Suppressor macrophage (primary cell): ENCODE measurements around the gene PHYKPL.
"Not testable (repeated sequence)": the region's sequence is repeated elsewhere in the genome, so short reads cannot be mapped to it uniquely, and the experiment has no call there.

Experiments used
- DNase-seq, 4 experiments: peaks; one replicate each; pipeline ENCODE4 v3.0.0-alpha.2; 2020 to 2022

The PHYKPL gene

GRCh38 chr5:178239626-178240301 lies 7.2 kb upstream of the PHYKPL start:
- peak in 1 of 4 experiments; percentile 38 for DNase-seq

- DNase-seq: no peak
These were observed 6.3 kb upstream of the PHYKPL start for GRCh38 chr5:178238711-178239592.

- no peak for DNase-seq
These were observed 5.7 kb upstream of the PHYKPL start for GRCh38 chr5:178238313-178238635.

- DNase-seq: peak in 3 of 4 experiments; percentile 48 to 66 (median 55)
These were observed 5.1 kb upstream of the PHYKPL start for GRCh38 chr5:178237431-178238312.

- DNase-seq: peak; percentile 85 to 93 (median 88)
These were observed 4.1 kb upstream of the PHYKPL start for GRCh38 chr5:178236679-178237078.

- DNase-seq: no peak
These were observed 3.5 kb upstream of the PHYKPL start for GRCh38 chr5:178236126-178236525.

GRCh38 chr5:178235588-178235974 lies 3.0 kb upstream of the PHYKPL start:
- DNase-seq: peak; percentile 33 to 52 (median 44)

GRCh38 chr5:178234750-178235587 lies 2.4 kb upstream of the PHYKPL start:
- DNase-seq: peak; percentile 75 to 88 (median 82)

- peak in 1 of 4 experiments; percentile 11 for DNase-seq
These were observed 1.6 kb upstream of the PHYKPL start for GRCh38 chr5:178234121-178234749.

- peak in 1 of 4 experiments; percentile 9 for DNase-seq
These were observed 373 bp upstream of the PHYKPL start for GRCh38 chr5:178232920-178233429.

GRCh38 chr5:178231539-178232123 lies 971 bp downstream of the PHYKPL start:
- no peak for DNase-seq

GRCh38 chr5:178230879-178231538 lies 1.6 kb downstream of the PHYKPL start:
- DNase-seq: peak; percentile 44 to 68 (median 56)

- DNase-seq: no peak
These were observed 2.7 kb downstream of the PHYKPL start for GRCh38 chr5:178229861-178230260.

GRCh38 chr5:178229111-178229510 lies 3.5 kb downstream of the PHYKPL start:
- not testable (repeated sequence) for DNase-seq

GRCh38 chr5:178228609-178229008 lies 4.0 kb downstream of the PHYKPL start:
- DNase-seq: no peak

- no peak for DNase-seq
These were observed 4.7 kb downstream of the PHYKPL start for GRCh38 chr5:178227929-178228328.

- DNase-seq: no peak
These were observed 5.4 kb downstream of the PHYKPL start for GRCh38 chr5:178227138-178227659.

- no peak for DNase-seq
These were observed 7.4 kb downstream of the PHYKPL start for GRCh38 chr5:178225174-178225573.

GRCh38 chr5:178224403-178224802 lies 8.2 kb downstream of the PHYKPL start:
- no peak for DNase-seq

- DNase-seq: no peak
These were observed 8.7 kb downstream of the PHYKPL start for GRCh38 chr5:178223828-178224335.
